Right lobe of liver (tissue), 6 donors: ENCODE data around the gene PDE9A. TPM values are rescaled to one million over a fixed set of nuclear protein-coding genes. Genes with fewer than 3 reads are reported as not detected.

Source experiments
- ATAC-seq, 4 donors: fragments of 200-7000 bp; cut with Tn5 transposase; one replicate each; pipeline ENCODE4 v1.9.1; 2020; ENCODE audit warnings: mild to moderate bottlenecking in 4 of 4, moderate library complexity in 4 of 4
- DNase-seq, 3 donors: peaks; one replicate each; pipeline ENCODE4 v3.0.0-alpha.2; 2020
- H3K27ac ChIP-seq, 3 donors: fragments of 200-600 bp; one replicate each; pipeline ENCODE4 v1.8.0; 2022
- H3K27me3 ChIP-seq, 2 donors: fragments of 200-600 bp; one replicate each; pipeline ENCODE4 v1.8.0; 2022
- H3K36me3 ChIP-seq, 4 donors: fragments of 200-600 bp; sonication (generic) in 1 of 4; one replicate each; pipeline versions ENCODE4 v1.5.1 to v1.8.0; 2017 to 2022; ENCODE audit warnings: control low read depth in 1 of 4
- H3K4me1 ChIP-seq, 4 donors: fragments of 200-600 bp; sonication (generic) in 1 of 4; one replicate each; pipeline versions ENCODE4 v1.5.1 to v1.8.0; 2017 to 2022; ENCODE audit warnings: control low read depth in 1 of 4
- H3K4me3 ChIP-seq, 3 donors: fragments of 200-600 bp; one replicate each; pipeline ENCODE4 v1.8.0; 2022
- H3K9me3 ChIP-seq, 4 donors: fragments of 200-600 bp; sonication (generic) in 1 of 4; one replicate each; pipeline versions ENCODE4 v1.5.1 to v1.8.0; 2017 to 2022; ENCODE audit warnings: control low read depth in 1 of 4
- CTCF ChIP-seq, 4 donors: fragments of 200-600 bp in 3 of 4; fragments of 450-650 bp in 1 of 4; IDR thresholded peaks; one replicate each; pipeline versions ENCODE4 v1.5.1 to v1.8.0; 2016 to 2022; ENCODE audit warnings: antibody characterized with exemption in 4 of 4, mild to moderate bottlenecking in 2 of 4
- POLR2A ChIP-seq: fragments of 450-650 bp; IDR thresholded peaks from one replicate; pipeline ENCODE4 v1.6.1; 2017; ENCODE audit warnings: antibody characterized with exemption, mild to moderate bottlenecking
- WGBS: methylation state at CpG from one replicate; pipeline ENCODE4 v1.1.6; 2018; ENCODE audit warnings: low coverage, low lambda C conversion rate; ENCODE audit not compliant: insufficient coverage; ENCODE audit errors: missing lambda C conversion rate; 5-methylcytosine and 5-hydroxymethylcytosine counted together
- intact Hi-C, 2 donors: fragments of 100-400 bp; cut with DNase I; formaldehyde crosslinking; loops; one replicate each; pipeline versions ENCODE4 v1.11.2 to v1.14.1; 2022
- total RNA-seq, 6 experiments: library from RNA; depleted of rRNA in 2 of 6; stranded (reverse); fragments of >200 nt in 2 of 6; fragmentation: NEBNext Ultra II Directional in 3 of 6; extraction: Animal tissue kit (Norgen Biotek cat#: 25700) in 3 of 6; gene quantifications; one replicate each; pipeline versions ENCODE4 v1.1.0 to v1.2.4, GENCODE V29; 2016 to 2023
- donor health status: DM: no; HTN: yes; CAD: no.
- donor health status: DM: no; HTN: no; CAD: no.
- donor health status: DM: no; HTN: no; CAD: no.
- donor health status: DM: no; HTN: yes; CAD: no.
- donor health status: DM: no; HTN: yes; CAD: no.

PDE9A gene
- total RNA-seq, 6 experiments from 2014 or later = 1.1 to 5.9 (median 3.3) TPM

- H3K27me3 ChIP-seq = no peaks in the 10 kb centered on the region
- H3K36me3 ChIP-seq = no peaks in the 10 kb centered on the region
- DNase-seq = no peak
- no peak overlapping the region for H3K4me3 ChIP-seq
- peaks cover 0 to 25% (median 9%) of the 10 kb centered on the region in 4 donors for H3K4me1 ChIP-seq
- intact Hi-C loops = no loop called here
- no peak for ATAC-seq
- 100% methylated on average over 1 of the region's 11 CpGs for WGBS
- H3K27ac ChIP-seq = no peak overlapping the region
- no peaks in the 10 kb centered on the region for H3K9me3 ChIP-seq
- TF ChIP-seq POLR2A (no peak), CTCF (IDR thresholded peaks at IDR 0.05) (no peak)
Observed at GRCh38 chr21:42722153-42722552, 68.7 kb downstream of the PDE9A start.

- no peaks in the 10 kb centered on the region for H3K36me3 ChIP-seq
- H3K9me3 ChIP-seq = no peaks in the 10 kb centered on the region
- intact Hi-C loops = no loop called here
- peaks cover 0 to 25% (median 9%) of the 10 kb centered on the region in 4 donors for H3K4me1 ChIP-seq
- 57% methylated on average over 6 of the region's 10 CpGs for WGBS
- no peak for ATAC-seq
- no peaks in the 10 kb centered on the region for H3K27me3 ChIP-seq
- no peak overlapping the region for H3K27ac ChIP-seq
- TF ChIP-seq CTCF (IDR thresholded peaks at IDR 0.05) (no peak), POLR2A (no peak)
- no peak overlapping the region for H3K4me3 ChIP-seq
- no peak for DNase-seq
Observed at GRCh38 chr21:42722808-42723473, 69.5 kb downstream of the PDE9A start.

- 53% methylated on average over 9 of the region's 12 CpGs for WGBS
- ATAC-seq (peak in 2 of 4 donors; percentile 11 to 15), DNase-seq (no peak)
- Histone ChIP-seq H3K36me3 (no peaks in the 10 kb centered on the region), H3K27ac (no peak overlapping the region), H3K4me1 (peaks cover 0 to 19% (median 6%) of the 10 kb centered on the region in 4 donors), H3K4me3 (no peak overlapping the region), H3K9me3 (no peaks in the 10 kb centered on the region), H3K27me3 (no peaks in the 10 kb centered on the region)
- TF ChIP-seq CTCF (IDR thresholded peaks at IDR 0.05) (no peak), POLR2A (no peak)
- intact Hi-C loops = no loop called here
Observed at GRCh38 chr21:42724226-42724920, 71.0 kb downstream of the PDE9A start.

- TF ChIP-seq CTCF (IDR thresholded peaks at IDR 0.05) (no peak), POLR2A (no peak)
- H3K27me3 ChIP-seq = no peaks in the 10 kb centered on the region
- no peak overlapping the region for H3K4me3 ChIP-seq
- WGBS = 91% methylated on average over 9 of the region's 15 CpGs
- no peak overlapping the region for H3K27ac ChIP-seq
- H3K9me3 ChIP-seq = no peaks in the 10 kb centered on the region
- ATAC-seq (no peak), DNase-seq (no peak)
- intact Hi-C loops = no loop called here
- H3K36me3 ChIP-seq = no peaks in the 10 kb centered on the region
- peaks cover 0 to 12% (median 4%) of the 10 kb centered on the region in 4 donors for H3K4me1 ChIP-seq
Observed at GRCh38 chr21:42725416-42725930, 72.1 kb downstream of the PDE9A start.
